Right lobe of liver (tissue), 6 donors: ENCODE measurements around the gene PCDH12. TPM values are rescaled to one million over a fixed set of nuclear protein-coding genes. Genes with fewer than 3 reads are reported as not detected.

Experiments
- ATAC-seq, 4 donors: fragments of 200-7000 bp; cut with Tn5 transposase; one replicate each; pipeline ENCODE4 v1.9.1; 2020; ENCODE audit warnings: mild to moderate bottlenecking in 4 of 4, moderate library complexity in 4 of 4
- DNase-seq, 3 donors: peaks; one replicate each; pipeline ENCODE4 v3.0.0-alpha.2; 2020
- H3K27ac ChIP-seq, 3 donors: fragments of 200-600 bp; one replicate each; pipeline ENCODE4 v1.8.0; 2022
- H3K27me3 ChIP-seq, 2 donors: fragments of 200-600 bp; one replicate each; pipeline ENCODE4 v1.8.0; 2022
- H3K36me3 ChIP-seq, 4 donors: fragments of 200-600 bp; sonication (generic) in 1 of 4; one replicate each; pipeline versions ENCODE4 v1.5.1 to v1.8.0; 2017 to 2022; ENCODE audit warnings: control low read depth in 1 of 4
- H3K4me1 ChIP-seq, 4 donors: fragments of 200-600 bp; sonication (generic) in 1 of 4; one replicate each; pipeline versions ENCODE4 v1.5.1 to v1.8.0; 2017 to 2022; ENCODE audit warnings: control low read depth in 1 of 4
- H3K4me3 ChIP-seq, 3 donors: fragments of 200-600 bp; one replicate each; pipeline ENCODE4 v1.8.0; 2022
- H3K9me3 ChIP-seq, 4 donors: fragments of 200-600 bp; sonication (generic) in 1 of 4; one replicate each; pipeline versions ENCODE4 v1.5.1 to v1.8.0; 2017 to 2022; ENCODE audit warnings: control low read depth in 1 of 4
- CTCF ChIP-seq, 4 donors: fragments of 200-600 bp in 3 of 4; fragments of 450-650 bp in 1 of 4; IDR thresholded peaks; one replicate each; pipeline versions ENCODE4 v1.5.1 to v1.8.0; 2016 to 2022; ENCODE audit warnings: antibody characterized with exemption in 4 of 4, mild to moderate bottlenecking in 2 of 4
- POLR2A ChIP-seq: fragments of 450-650 bp; IDR thresholded peaks from one replicate; pipeline ENCODE4 v1.6.1; 2017; ENCODE audit warnings: antibody characterized with exemption, mild to moderate bottlenecking
- WGBS: methylation state at CpG from one replicate; pipeline ENCODE4 v1.1.6; 2018; ENCODE audit warnings: low coverage, low lambda C conversion rate; ENCODE audit not compliant: insufficient coverage; ENCODE audit errors: missing lambda C conversion rate; 5-methylcytosine and 5-hydroxymethylcytosine counted together
- intact Hi-C, 2 donors: fragments of 100-400 bp; cut with DNase I; formaldehyde crosslinking; loops; one replicate each; pipeline versions ENCODE4 v1.11.2 to v1.14.1; 2022
- total RNA-seq, 6 experiments: library from RNA; depleted of rRNA in 2 of 6; stranded (reverse); fragments of >200 nt in 2 of 6; fragmentation: NEBNext Ultra II Directional in 3 of 6; extraction: Animal tissue kit (Norgen Biotek cat#: 25700) in 3 of 6; gene quantifications; one replicate each; pipeline versions ENCODE4 v1.1.0 to v1.2.4, GENCODE V29; 2016 to 2023
- donor health status: DM: no; HTN: yes; CAD: no.
- donor health status: DM: no; HTN: no; CAD: no.
- donor health status: DM: no; HTN: no; CAD: no.
- donor health status: DM: no; HTN: yes; CAD: no.
- donor health status: DM: no; HTN: yes; CAD: no.

PCDH12 gene
- total RNA-seq, 6 experiments from 2014 or later, result 1.5 to 4.4 (median 1.9) TPM

GRCh38 chr5:141994511-141995136 lies 36.6 kb upstream of the PCDH12 start:
- Histone ChIP-seq H3K4me3 (no peak overlapping the region), H3K27me3 (no peaks in the 10 kb centered on the region), H3K4me1 (peaks cover 0 to 15% (median 2%) of the 10 kb centered on the region in 4 donors), H3K36me3 (peaks cover 0 to 23% (median 3%) of the 10 kb centered on the region in 4 donors), H3K9me3 (no peaks in the 10 kb centered on the region), H3K27ac (no peak overlapping the region)
- TF ChIP-seq CTCF (IDR thresholded peaks at IDR 0.05) (no peak), POLR2A (no peak)
- no peak for ATAC-seq
- DNase-seq, result no peak
- WGBS, result 81% methylated on average over 4 of the region's 4 CpGs
- intact Hi-C loops, result loop anchor here (5.0 to 10.0 kb wide), 2 partner anchors 148 to 150 kb away; no protein-coding TSS in a partner anchor

- Histone ChIP-seq H3K36me3 (peaks cover 0 to 43% (median 6%) of the 10 kb centered on the region in 4 donors), H3K9me3 (no peaks in the 10 kb centered on the region), H3K27me3 (no peaks in the 10 kb centered on the region), H3K27ac (no peak overlapping the region), H3K4me1 (peaks cover 0 to 7% (median 2%) of the 10 kb centered on the region in 4 donors), H3K4me3 (no peak overlapping the region)
- intact Hi-C loops, result loop anchor here (5.0 to 10.0 kb wide), 2 partner anchors 150 to 152 kb away; no protein-coding TSS in a partner anchor
- TF ChIP-seq POLR2A (no peak), CTCF (IDR thresholded peaks at IDR 0.05) (peak; percentile 84 to 93 (median 86))
- 4% methylated on average over 2 of the region's 2 CpGs for WGBS
- peak; percentile 81 to 85 (median 82) for ATAC-seq
- DNase-seq, result peak in 2 of 3 donors; percentile 50 to 76
Measured at GRCh38 chr5:141992349-141992963, 34.5 kb upstream of the PCDH12 start.

GRCh38 chr5:141989720-141990119 lies 31.7 kb upstream of the PCDH12 start:
- 40% methylated on average over 1 of the region's 1 CpG for WGBS
- Histone ChIP-seq H3K27me3 (no peaks in the 10 kb centered on the region), H3K9me3 (no peaks in the 10 kb centered on the region), H3K27ac (no peak overlapping the region), H3K4me1 (peaks cover 0 to 12% (median 2%) of the 10 kb centered on the region in 4 donors), H3K4me3 (no peak overlapping the region), H3K36me3 (peaks cover 0 to 67% (median 13%) of the 10 kb centered on the region in 4 donors)
- DNase-seq, result no peak
- intact Hi-C loops, result loop anchor here (5.0 to 10.0 kb wide), 2 partner anchors 153 to 155 kb away; no protein-coding TSS in a partner anchor
- TF ChIP-seq POLR2A (no peak), CTCF (IDR thresholded peaks at IDR 0.05) (no peak)
- no peak for ATAC-seq

GRCh38 chr5:141986072-141986471 lies 28.1 kb upstream of the PCDH12 start:
- Histone ChIP-seq H3K4me3 (no peak overlapping the region), H3K27me3 (no peaks in the 10 kb centered on the region), H3K9me3 (no peaks in the 10 kb centered on the region), H3K4me1 (peaks cover 0 to 30% (median 8%) of the 10 kb centered on the region in 4 donors), H3K27ac (peak overlapping the region in 1 of 3 donors; percentile 43), H3K36me3 (peaks cover 0 to 76% (median 23%) of the 10 kb centered on the region in 4 donors)
- TF ChIP-seq POLR2A, result no peak
- TF ChIP-seq CTCF (IDR thresholded peaks at IDR 0.05), result no peak
- ATAC-seq, result peak; percentile 44 to 79 (median 74)
- intact Hi-C loops, result no loop called here
- no peak for DNase-seq
